ENCODE measurements around the gene DCC. TPM values are rescaled to one million over a fixed set of nuclear protein-coding genes. Genes with fewer than 3 reads are reported as not detected.

DCC gene
- total RNA-seq, 1 experiment from 2014 or later: 0.39 TPM

DNA sequence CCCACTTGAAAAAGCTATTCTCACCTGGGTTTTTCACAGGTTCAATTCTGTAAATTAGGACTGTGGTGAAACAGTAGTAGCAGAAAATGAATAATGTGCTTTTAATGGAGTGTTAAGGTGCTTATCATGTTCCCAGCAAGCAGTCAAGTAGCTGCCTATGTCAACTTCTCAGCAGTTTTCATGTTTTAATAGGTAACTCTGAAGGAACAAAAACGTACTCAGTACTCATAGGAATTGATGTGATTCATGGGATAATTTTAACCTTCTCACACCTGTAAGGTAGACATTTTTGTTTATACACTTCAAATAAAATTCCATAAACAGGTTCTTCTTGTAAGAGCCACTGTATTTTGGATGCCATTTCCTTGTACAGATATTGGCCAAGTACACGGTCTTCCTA lies 1082.9 kb downstream of the DCC start:
- no peak overlapping the region for H3K4me3 Mint-ChIP-seq (ENCODE audit: unreplicated experiment)
- H3K4me3 ChIP-seq (ENCODE audit: low read depth, low read length): no peak overlapping the region
- H3K36me3 Mint-ChIP-seq (ENCODE audit: insufficient read depth, unreplicated experiment): no peaks in the 10 kb centered on the region
- no peaks in the 10 kb centered on the region for H3K36me3 ChIP-seq (ENCODE audit: control insufficient read depth, insufficient read depth, low read length)
- no peaks in the 10 kb centered on the region for H3K4me1 ChIP-seq
- H3K9me3 ChIP-seq: no peaks in the 10 kb centered on the region
- BruUV-seq (replicated peaks): no TSS peak
- no peak for DNase-seq
- H3K4me1 Mint-ChIP-seq (ENCODE audit: low read depth, unreplicated experiment): no peaks in the 10 kb centered on the region
- H3K27me3 ChIP-seq (replicated peaks; ENCODE audit: control insufficient read depth, insufficient read depth, low read length): no peaks in the 10 kb centered on the region
- ChIA-PET POLR2A (no interaction called here), CTCF (no interaction called here)
- H3K27ac Mint-ChIP-seq (ENCODE audit: unreplicated experiment): no peak overlapping the region
- no peaks in the 10 kb centered on the region for H3K9me3 Mint-ChIP-seq (ENCODE audit: unreplicated experiment)
- intact Hi-C loops (cut with micrococcal nuclease; ENCODE audit: unreplicated experiment): no loop called here
- H3K27me3 Mint-ChIP-seq (ENCODE audit: insufficient read depth, unreplicated experiment): no peaks in the 10 kb centered on the region
- TF ChIP-seq, protein P1, sequence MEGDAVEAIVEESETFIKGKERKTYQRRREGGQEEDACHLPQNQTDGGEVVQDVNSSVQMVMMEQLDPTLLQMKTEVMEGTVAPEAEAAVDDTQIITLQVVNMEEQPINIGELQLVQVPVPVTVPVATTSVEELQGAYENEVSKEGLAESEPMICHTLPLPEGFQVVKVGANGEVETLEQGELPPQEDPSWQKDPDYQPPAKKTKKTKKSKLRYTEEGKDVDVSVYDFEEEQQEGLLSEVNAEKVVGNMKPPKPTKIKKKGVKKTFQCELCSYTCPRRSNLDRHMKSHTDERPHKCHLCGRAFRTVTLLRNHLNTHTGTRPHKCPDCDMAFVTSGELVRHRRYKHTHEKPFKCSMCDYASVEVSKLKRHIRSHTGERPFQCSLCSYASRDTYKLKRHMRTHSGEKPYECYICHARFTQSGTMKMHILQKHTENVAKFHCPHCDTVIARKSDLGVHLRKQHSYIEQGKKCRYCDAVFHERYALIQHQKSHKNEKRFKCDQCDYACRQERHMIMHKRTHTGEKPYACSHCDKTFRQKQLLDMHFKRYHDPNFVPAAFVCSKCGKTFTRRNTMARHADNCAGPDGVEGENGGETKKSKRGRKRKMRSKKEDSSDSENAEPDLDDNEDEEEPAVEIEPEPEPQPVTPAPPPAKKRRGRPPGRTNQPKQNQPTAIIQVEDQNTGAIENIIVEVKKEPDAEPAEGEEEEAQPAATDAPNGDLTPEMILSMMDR (IDR thresholded peaks at IDR 0.05; ENCODE audit: insufficient read depth in 1 of 2, low read depth in 1 of 2, low read length in 1 of 2, severe bottlenecking in 1 of 2, unreplicated experiment in 1 of 2): no peak

DNA sequence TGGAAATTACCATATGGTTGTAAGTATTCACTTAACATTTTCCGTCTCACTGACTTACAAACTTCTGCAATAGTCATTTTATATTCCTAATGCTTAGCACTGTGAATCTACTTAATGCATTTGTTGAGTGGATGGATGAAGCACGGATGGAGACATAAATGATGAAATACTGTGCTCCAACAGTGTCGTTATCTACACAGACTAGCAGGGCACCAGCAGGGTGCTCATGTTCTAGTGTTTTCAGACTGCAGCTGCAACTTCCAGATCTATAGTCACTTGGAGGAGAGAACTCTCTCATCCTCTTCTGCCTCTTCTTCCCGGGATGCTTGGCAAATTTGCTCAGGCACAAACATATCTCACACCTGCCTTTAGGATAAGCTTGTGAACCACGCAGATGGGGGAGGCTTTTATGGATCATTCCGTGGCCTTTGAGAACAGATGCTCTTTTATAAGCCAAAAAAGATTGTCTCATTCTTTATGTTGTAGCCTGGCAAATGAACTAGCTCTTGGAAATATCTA lies 1086.7 kb downstream of the DCC start:
- no peak overlapping the region for H3K4me3 Mint-ChIP-seq (ENCODE audit: unreplicated experiment)
- Histone ChIP-seq H3K4me1 (no peaks in the 10 kb centered on the region), H3K9me3 (no peaks in the 10 kb centered on the region), H3K36me3 (ENCODE audit: control insufficient read depth, insufficient read depth, low read length) (no peaks in the 10 kb centered on the region), H3K4me3 (ENCODE audit: low read depth, low read length) (no peak overlapping the region), H3K27me3 (replicated peaks; ENCODE audit: control insufficient read depth, insufficient read depth, low read length) (no peaks in the 10 kb centered on the region)
- no peaks in the 10 kb centered on the region for H3K36me3 Mint-ChIP-seq (ENCODE audit: insufficient read depth, unreplicated experiment)
- ChIA-PET CTCF (no interaction called here), POLR2A (interaction anchor here (0.6 kb wide), 1 partner anchor 20 kb away, joined by 6 read pairs; no protein-coding TSS in a partner anchor)
- no peak overlapping the region for H3K27ac Mint-ChIP-seq (ENCODE audit: unreplicated experiment)
- no peaks in the 10 kb centered on the region for H3K27me3 Mint-ChIP-seq (ENCODE audit: insufficient read depth, unreplicated experiment)
- H3K9me3 Mint-ChIP-seq (ENCODE audit: unreplicated experiment): no peaks in the 10 kb centered on the region
- BruUV-seq (replicated peaks): no TSS peak
- TF ChIP-seq, protein P1 (IDR thresholded peaks at IDR 0.05; ENCODE audit: insufficient read depth in 1 of 2, low read depth in 1 of 2, low read length in 1 of 2, severe bottlenecking in 1 of 2, unreplicated experiment in 1 of 2): no peak
- no peaks in the 10 kb centered on the region for H3K4me1 Mint-ChIP-seq (ENCODE audit: low read depth, unreplicated experiment)
- no peak for DNase-seq
- intact Hi-C loops (cut with micrococcal nuclease; ENCODE audit: unreplicated experiment): no loop called here

DNA sequence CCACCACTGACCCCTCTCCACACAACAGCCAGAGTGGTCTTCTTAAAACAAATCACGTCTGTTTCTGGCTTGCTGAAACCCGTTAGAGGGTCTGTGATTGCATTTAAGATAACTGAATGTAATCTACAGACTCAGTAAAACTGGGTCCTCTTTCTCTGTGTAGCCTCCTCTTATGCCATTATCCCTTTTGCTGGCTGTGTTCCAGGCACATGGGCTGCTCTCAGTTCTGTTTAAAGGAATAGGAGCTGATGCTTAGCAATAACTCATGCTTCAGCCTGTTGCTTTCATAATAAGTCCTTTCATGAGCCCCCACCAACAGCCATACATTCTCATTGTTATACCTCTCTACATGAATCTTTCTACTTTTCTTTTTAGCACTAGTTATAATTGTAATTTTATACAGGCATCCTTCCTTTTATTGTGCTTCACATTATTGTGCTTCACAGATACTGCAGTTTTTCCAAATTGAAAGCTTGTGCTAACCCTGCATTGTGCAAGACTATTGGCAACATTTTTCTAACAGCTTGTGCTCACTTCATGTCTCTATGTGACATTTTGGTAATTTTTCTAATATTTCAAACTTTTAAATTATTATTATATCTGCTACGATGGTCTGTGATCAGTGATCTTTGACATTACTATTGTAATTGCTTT lies 1101.9 kb downstream of the DCC start:
- Mint-ChIP-seq H3K9me3 (ENCODE audit: unreplicated experiment) (no peaks in the 10 kb centered on the region), H3K4me3 (ENCODE audit: unreplicated experiment) (no peak overlapping the region), H3K36me3 (ENCODE audit: insufficient read depth, unreplicated experiment) (no peaks in the 10 kb centered on the region), H3K27me3 (ENCODE audit: insufficient read depth, unreplicated experiment) (peaks cover 6% of the 10 kb centered on the region), H3K27ac (ENCODE audit: unreplicated experiment) (no peak overlapping the region), H3K4me1 (ENCODE audit: low read depth, unreplicated experiment) (no peaks in the 10 kb centered on the region)
- TF ChIP-seq, protein P1 (IDR thresholded peaks at IDR 0.05; ENCODE audit: insufficient read depth in 1 of 2, low read depth in 1 of 2, low read length in 1 of 2, severe bottlenecking in 1 of 2, unreplicated experiment in 1 of 2): no peak
- ChIA-PET CTCF (no interaction called here), POLR2A (no interaction called here)
- no peak overlapping the region for H3K4me3 ChIP-seq (ENCODE audit: low read depth, low read length)
- intact Hi-C loops (cut with micrococcal nuclease; ENCODE audit: unreplicated experiment): no loop called here
- H3K36me3 ChIP-seq (ENCODE audit: control insufficient read depth, insufficient read depth, low read length): no peaks in the 10 kb centered on the region
- DNase-seq: no peak
- H3K27me3 ChIP-seq (replicated peaks; ENCODE audit: control insufficient read depth, insufficient read depth, low read length): no peaks in the 10 kb centered on the region
- no peaks in the 10 kb centered on the region for H3K4me1 ChIP-seq
- no TSS peak for BruUV-seq (replicated peaks)
- no peaks in the 10 kb centered on the region for H3K9me3 ChIP-seq

Data from Caco-2 (cell line).